ENCODE data around the gene GGA1. TPM values are rescaled to one million over a fixed set of nuclear protein-coding genes. Genes with fewer than 3 reads are reported as not detected.
"Not testable (repeated sequence)": the region's sequence is repeated elsewhere in the genome, so short reads cannot be mapped to it uniquely, and the experiment has no call there.

The GGA1 gene
- total RNA-seq, 1 experiment from 2014 or later, result 18.6 TPM

DNA sequence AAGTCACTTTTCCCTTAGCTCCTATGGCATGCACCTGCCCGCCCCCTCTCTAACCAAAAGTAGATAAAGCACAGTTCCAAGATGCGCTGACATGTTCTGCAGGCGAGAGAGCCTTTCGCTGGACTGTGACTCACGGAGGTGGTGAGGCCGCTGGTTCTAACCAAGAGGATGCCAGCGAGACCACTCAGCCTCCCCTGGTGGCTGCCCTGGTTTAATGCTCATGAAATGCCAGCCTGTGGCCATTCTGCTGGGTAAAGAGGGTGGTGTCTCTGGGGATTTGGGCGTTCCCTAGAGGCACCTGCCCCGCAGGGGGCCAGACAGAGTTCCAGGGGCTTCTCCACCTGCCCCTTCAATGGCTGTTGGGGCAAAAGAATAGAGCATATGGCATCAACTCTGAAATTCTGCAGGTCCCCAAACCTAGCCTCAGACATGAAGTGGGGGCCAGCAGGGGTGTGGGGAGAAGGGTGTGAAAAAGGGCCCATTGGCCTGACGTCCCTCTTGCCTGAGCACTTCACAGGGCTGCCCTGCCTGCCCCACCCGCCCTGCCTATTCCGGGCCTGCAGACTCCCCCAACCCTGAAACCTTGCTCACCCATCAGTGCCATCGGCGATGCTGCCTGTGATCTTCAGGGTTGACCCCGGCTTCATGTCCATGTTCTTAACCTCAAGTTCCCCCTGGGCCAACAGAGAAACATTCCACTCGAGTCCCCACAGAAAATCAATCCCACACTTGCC, 37.2 kb upstream of the GGA1 start:
- DNase-seq (ENCODE audit: low spot score), result peak; percentile 51

GRCh38 chr22:37571992-37572373, 36.7 kb upstream of the GGA1 start:
- no peak for DNase-seq (ENCODE audit: low spot score)

DNA sequence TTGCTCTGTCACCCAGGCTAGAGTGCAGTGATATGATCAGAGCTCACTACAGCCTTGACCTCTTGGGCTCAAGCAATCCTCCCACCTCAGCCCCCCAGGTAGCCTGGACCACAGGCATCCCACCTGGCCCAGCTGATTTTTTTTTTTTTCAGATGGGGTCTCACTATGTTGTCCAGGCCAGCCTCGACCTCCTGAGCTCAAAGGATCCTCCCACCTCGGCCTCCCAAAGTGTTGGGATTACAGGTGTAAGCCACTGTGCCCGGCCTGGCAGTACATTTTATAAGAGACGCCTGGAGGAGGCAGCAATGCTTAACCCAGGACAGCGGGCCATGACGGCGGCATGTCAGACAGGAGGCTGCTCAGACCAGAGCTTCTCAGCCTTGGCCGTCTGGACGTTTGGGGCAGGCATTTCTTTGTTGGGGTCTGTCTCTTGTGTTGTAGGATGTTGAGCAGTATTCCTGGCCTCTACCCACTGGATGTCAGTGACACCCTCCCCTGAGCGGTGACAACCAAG, 33.1 kb upstream of the GGA1 start:
- no peak for DNase-seq (ENCODE audit: low spot score)

GRCh38 chr22:37578002-37578401, 30.6 kb upstream of the GGA1 start:
- no peak for DNase-seq (ENCODE audit: low spot score)

DNA sequence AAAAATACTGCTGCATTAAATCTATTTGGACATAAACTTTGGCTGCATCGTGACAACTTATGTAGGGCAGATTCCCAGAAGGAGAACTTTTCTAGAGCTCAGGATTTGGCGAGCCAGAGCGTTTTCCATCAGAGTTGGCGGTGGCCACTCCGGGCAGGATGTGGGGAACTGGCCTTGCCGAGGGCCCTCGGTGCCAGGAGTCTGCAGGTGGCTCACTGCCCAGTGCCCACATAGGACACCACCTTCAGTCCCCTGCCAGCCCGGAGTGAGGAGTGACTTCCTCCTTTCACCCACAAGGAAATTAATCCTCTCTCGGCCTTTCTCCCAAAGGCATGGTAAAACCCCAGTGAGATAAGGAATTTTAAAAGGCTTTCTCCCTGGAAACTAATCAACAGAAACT, 27.1 kb upstream of the GGA1 start:
- peak; percentile 48 for DNase-seq (ENCODE audit: low spot score)

GRCh38 chr22:37582526-37582925, 26.1 kb upstream of the GGA1 start:
- no peak for DNase-seq (ENCODE audit: low spot score)

DNA sequence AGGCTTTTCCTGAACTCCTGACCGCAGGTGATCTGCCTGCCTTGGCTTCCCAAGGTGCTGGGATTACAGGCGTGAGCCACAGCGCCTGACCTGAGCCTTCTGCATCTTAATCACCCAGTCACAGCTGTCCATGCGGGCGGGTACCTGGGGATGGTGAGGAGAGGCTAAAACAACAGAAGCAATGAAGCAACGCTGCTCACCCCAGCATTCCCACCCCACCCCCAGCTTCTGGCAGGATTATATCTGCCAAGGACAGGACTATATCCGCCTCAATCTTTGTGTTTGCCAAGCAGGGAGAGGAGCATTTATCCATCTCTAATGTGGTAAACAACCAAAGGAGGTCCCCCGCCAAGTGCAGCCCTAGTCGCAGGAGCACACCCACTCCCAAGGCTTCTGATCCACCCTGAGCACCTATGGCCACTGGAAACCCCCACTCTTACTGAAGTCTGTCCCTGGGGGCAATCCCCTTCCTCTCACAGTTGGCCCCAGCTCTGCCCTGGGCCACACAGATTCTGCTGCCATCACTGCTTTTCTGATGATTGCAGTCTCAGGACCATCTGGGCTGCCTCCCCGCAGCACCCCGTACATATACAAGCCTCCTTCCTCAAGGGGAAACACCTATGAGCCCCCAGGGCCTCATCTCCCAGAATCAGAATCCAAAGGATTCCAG, 20.0 kb upstream of the GGA1 start:
- DNase-seq (ENCODE audit: low spot score), result no peak

DNA sequence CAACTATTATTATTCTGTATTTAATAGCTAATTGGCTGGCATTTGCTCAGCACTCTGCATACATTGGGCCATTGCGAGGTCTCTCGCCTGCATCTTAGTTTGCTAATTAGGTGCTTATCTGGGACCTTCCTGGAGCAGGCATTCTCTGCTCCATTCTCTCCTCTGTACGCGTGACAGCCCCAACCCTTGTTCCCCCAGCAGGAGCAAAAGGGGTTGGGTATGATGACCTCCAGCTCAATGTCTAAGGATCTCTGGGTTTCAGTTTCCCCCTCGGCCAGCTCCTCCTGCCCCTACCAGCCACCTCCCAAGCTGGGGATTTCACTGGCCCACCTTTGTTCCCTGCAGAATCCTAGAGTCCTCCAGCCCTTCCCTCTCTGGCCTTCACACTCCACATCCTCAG, 19.0 kb upstream of the GGA1 start:
- DNase-seq (ENCODE audit: low spot score), result no peak

DNA sequence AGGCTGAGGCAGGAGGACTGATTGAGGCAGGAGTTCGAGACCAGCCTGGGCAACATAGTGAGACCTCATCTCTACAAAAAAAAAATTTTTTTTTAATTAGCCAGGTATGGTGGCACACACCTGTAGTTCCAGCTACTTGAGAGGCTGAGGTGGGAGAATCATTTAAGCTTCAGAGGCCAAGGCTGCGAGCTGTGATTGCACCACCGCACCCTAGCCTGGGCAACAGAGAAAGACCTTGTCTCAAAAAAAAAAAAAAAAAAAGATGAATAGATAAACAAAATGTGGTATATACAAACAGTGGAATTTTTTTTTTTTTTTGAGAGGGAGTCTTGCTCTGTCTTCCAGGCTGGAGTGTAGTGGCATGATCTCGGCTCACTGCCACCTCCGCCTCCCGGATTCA, 17.6 kb upstream of the GGA1 start:
- DNase-seq (ENCODE audit: low spot score), result not testable (repeated sequence)

- no peak for DNase-seq (ENCODE audit: low spot score)
These were observed 16.7 kb upstream of the GGA1 start for GRCh38 chr22:37591823-37592404.

GRCh38 chr22:37594237-37594636, 14.4 kb upstream of the GGA1 start:
- DNase-seq (ENCODE audit: low spot score), result no peak

DNA sequence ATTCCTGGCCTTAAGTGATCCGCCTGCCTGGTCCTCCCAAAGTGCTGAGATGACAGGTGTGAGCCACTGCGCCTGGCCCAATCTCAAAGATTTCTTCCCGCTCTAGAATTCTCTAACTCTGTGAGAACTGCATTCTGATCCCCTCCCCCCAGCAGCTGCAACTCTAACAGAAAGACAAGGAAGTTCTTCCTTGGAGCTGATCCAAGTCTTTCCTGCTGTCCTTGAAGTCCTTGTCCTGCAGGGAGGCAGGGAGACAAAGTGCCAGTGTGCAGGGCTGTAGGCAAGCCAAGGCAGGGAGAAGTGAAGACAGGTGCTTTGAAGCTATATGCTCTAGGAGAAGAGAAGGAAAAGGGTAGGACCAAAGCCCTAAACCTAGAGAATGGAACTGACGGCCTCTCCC, 9.5 kb upstream of the GGA1 start:
- DNase-seq (ENCODE audit: low spot score), result no peak

- DNase-seq (ENCODE audit: low spot score), result no peak
These were observed 7.5 kb upstream of the GGA1 start for GRCh38 chr22:37601203-37601539.

GRCh38 chr22:37601540-37602442, 6.8 kb upstream of the GGA1 start:
- DNase-seq (ENCODE audit: low spot score), result no peak

GRCh38 chr22:37602546-37603277, 5.9 kb upstream of the GGA1 start:
- DNase-seq (ENCODE audit: low spot score), result not testable (repeated sequence)

GRCh38 chr22:37604074-37604473, 4.6 kb upstream of the GGA1 start:
- DNase-seq (ENCODE audit: low spot score), result no peak

DNA sequence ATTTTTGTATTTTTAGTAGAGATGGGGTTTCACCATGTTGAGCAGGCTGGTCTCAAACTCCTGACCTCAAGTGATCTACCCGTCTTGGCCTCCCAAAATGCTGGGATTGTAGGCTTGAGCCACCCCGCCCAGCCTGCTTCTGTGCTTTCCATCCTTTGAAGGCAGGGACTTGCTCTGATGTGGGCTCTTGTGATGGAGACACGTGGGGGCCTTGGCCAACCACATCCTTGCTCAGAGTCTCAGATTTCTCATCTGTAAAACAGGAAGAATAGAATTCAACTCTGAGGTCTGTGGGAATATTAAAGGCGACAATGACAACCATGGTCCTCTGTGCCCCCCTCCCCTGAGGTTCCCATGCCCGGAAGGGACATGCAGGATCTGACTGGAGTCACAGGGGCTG, 3.8 kb upstream of the GGA1 start:
- DNase-seq (ENCODE audit: low spot score), result no peak

GRCh38 chr22:37607010-37607934, 1.4 kb upstream of the GGA1 start:
- peak; percentile 44 for DNase-seq (ENCODE audit: low spot score)

- no peak for DNase-seq (ENCODE audit: low spot score)
These were observed 628 bp upstream of the GGA1 start for GRCh38 chr22:37607935-37608476.
